ENCODE results near the gene FERMT1. TPM values are rescaled to one million over a fixed set of nuclear protein-coding genes. Genes with fewer than 3 reads are reported as not detected.

The FERMT1 gene
- total RNA-seq, 1 donor from 2014 or later = 2.4 TPM

- TF ChIP-seq, protein P1, sequence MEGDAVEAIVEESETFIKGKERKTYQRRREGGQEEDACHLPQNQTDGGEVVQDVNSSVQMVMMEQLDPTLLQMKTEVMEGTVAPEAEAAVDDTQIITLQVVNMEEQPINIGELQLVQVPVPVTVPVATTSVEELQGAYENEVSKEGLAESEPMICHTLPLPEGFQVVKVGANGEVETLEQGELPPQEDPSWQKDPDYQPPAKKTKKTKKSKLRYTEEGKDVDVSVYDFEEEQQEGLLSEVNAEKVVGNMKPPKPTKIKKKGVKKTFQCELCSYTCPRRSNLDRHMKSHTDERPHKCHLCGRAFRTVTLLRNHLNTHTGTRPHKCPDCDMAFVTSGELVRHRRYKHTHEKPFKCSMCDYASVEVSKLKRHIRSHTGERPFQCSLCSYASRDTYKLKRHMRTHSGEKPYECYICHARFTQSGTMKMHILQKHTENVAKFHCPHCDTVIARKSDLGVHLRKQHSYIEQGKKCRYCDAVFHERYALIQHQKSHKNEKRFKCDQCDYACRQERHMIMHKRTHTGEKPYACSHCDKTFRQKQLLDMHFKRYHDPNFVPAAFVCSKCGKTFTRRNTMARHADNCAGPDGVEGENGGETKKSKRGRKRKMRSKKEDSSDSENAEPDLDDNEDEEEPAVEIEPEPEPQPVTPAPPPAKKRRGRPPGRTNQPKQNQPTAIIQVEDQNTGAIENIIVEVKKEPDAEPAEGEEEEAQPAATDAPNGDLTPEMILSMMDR (IDR thresholded peaks at IDR 0.05) = no peak
- Histone ChIP-seq H3K27ac (no peak overlapping the region), H3K27me3 (peaks cover 6% of the 10 kb centered on the region), H3K9me3 (no peaks in the 10 kb centered on the region), H3K4me3 (peak overlapping the region; percentile 55), H3K4me1 (peaks cover 11% of the 10 kb centered on the region), H3K36me3 (no peaks in the 10 kb centered on the region)
- intact Hi-C loops (cut with DNase I) = no loop called here
- ATAC-seq (peak; percentile 65), DNase-seq (no peak)
These were observed 538 bp downstream of the FERMT1 start for GRCh38 chr20:6122111-6122872.

- Histone ChIP-seq H3K27me3 (peaks cover 6% of the 10 kb centered on the region), H3K4me1 (peaks cover 11% of the 10 kb centered on the region), H3K4me3 (no peak overlapping the region), H3K9me3 (no peaks in the 10 kb centered on the region), H3K27ac (no peak overlapping the region), H3K36me3 (no peaks in the 10 kb centered on the region)
- TF ChIP-seq, protein P1 (IDR thresholded peaks at IDR 0.05) = no peak
- DNase-seq (no peak), ATAC-seq (no peak)
- intact Hi-C loops (cut with DNase I) = no loop called here
These were observed 1.3 kb downstream of the FERMT1 start for GRCh38 chr20:6121504-6121903.

DNA sequence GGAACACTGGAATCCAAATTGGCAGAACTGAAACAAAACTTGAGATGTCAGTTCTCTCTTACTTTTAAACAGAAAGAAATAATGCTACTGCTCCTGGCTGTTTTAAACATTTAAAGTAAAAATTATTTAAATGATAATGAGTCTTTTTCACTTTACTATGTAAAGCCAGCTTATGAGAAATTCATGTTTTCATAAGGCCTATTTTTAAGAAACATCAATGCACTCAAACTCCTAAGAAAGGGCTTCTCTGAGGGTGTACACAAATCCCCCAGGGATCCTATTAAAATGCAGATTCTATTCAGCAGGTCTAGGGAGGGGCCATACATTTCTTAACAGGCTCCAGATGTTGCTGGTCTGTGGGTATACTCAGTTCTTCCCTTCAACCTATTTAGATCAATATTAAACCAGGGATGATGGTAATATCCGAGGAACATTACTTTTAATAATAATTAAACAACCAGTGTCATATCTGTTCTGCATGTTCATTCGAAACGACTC is 2.3 kb downstream of the FERMT1 start:
- ATAC-seq (no peak), DNase-seq (no peak)
- intact Hi-C loops (cut with DNase I) = no loop called here
- Histone ChIP-seq H3K27ac (no peak overlapping the region), H3K4me1 (peaks cover 11% of the 10 kb centered on the region), H3K4me3 (no peak overlapping the region), H3K36me3 (no peaks in the 10 kb centered on the region), H3K27me3 (peaks cover 6% of the 10 kb centered on the region), H3K9me3 (no peaks in the 10 kb centered on the region)
- TF ChIP-seq, protein P1 (IDR thresholded peaks at IDR 0.05) = no peak

- H3K4me1 ChIP-seq = no peaks in the 10 kb centered on the region
- no peaks in the 10 kb centered on the region for H3K27me3 ChIP-seq
- DNase-seq = no peak
- ATAC-seq = no peak
- H3K4me3 ChIP-seq = no peak overlapping the region
- TF ChIP-seq, protein P1 (IDR thresholded peaks at IDR 0.05) = no peak
- no peaks in the 10 kb centered on the region for H3K36me3 ChIP-seq
- peaks cover 7% of the 10 kb centered on the region for H3K9me3 ChIP-seq
- intact Hi-C loops (cut with DNase I) = no loop called here
- H3K27ac ChIP-seq = no peak overlapping the region
These were observed 6.1 kb downstream of the FERMT1 start for GRCh38 chr20:6116758-6117157.

DNA sequence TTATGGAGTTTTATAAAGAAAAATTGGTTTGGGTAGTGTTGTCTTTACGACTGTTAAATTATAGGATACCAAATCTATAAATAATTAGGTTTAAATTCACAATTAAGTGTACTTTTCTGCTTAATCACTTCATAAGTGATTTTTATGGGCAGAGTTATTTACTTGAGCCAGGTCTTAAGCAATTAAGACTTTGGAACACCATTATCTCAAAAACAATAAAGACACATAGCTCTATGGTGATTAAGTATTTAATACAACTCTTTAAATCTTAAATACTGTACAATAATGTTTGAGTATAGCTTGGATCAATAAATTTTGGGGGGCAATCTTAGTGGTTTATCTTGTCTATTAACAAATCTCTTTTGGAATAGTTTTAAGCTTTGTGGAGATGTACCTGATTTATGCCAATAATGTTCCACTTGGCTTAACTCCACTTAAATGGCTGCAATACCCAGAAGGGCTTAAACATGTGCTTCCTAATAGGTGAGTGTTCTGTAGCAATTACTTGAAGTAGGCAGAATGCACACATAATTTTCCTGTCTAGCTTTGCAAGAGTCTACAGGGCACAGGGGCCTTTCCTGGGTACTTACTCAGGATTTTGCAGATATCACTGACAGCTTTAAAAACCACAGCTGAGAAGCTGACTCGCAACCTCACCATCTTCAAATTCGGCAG is 7.5 kb downstream of the FERMT1 start:
- Histone ChIP-seq H3K4me1 (no peaks in the 10 kb centered on the region), H3K27me3 (no peaks in the 10 kb centered on the region), H3K9me3 (peaks cover 7% of the 10 kb centered on the region), H3K27ac (no peak overlapping the region), H3K36me3 (no peaks in the 10 kb centered on the region), H3K4me3 (no peak overlapping the region)
- DNase-seq (no peak), ATAC-seq (no peak)
- TF ChIP-seq, protein P1 (IDR thresholded peaks at IDR 0.05) = no peak
- intact Hi-C loops (cut with DNase I) = no loop called here
